HepG2 (cell line): ENCODE data around the gene KIF22. TPM values are rescaled to one million over a fixed set of nuclear protein-coding genes. Genes with fewer than 3 reads are reported as not detected.

Source experiments
- ARID2 ChIP-seq: sonication (generic); formaldehyde crosslinking; IDR thresholded peaks from 2 replicates; pipeline ENCODE4 v1.8.1; 2022; ENCODE audit warnings: mild to moderate bottlenecking, missing genetic modification reagents, borderline replicate concordance
- HNRNPL ChIP-seq: fragments of 200-400 bp; formaldehyde crosslinking; IDR thresholded peaks from 2 replicates; pipeline ENCODE4 v1.6.1; 2017; ENCODE audit warnings: mild to moderate bottlenecking, low read depth, low read length
- HOXA9 ChIP-seq: sonication (generic); formaldehyde crosslinking; IDR thresholded peaks from 2 replicates; pipeline ENCODE4 v1.8.1; 2022; ENCODE audit warnings: missing genetic modification reagents, mild to moderate bottlenecking, moderate library complexity, borderline replicate concordance
- JUNB ChIP-seq: sonication (generic); formaldehyde crosslinking; IDR thresholded peaks from 2 replicates; pipeline ENCODE4 v1.8.0; 2022; ENCODE audit warnings: missing genetic modification reagents, mild to moderate bottlenecking, borderline replicate concordance
- PCBP2 ChIP-seq: fragments of 200-400 bp; formaldehyde crosslinking; optimal IDR thresholded peaks from 2 replicates; pipeline ENCODE3; 2018; ENCODE audit warnings: low read length, low read depth; ENCODE audit not compliant: poor library complexity, severe bottlenecking
- RFX5 ChIP-seq: IDR thresholded peaks from 2 replicates; pipeline ENCODE4 v1.6.1; 2011; ENCODE audit warnings: low read depth, low read length, improper control_type of control experiment
- ZBTB20 ChIP-seq: sonication (generic); formaldehyde crosslinking; IDR thresholded peaks from 2 replicates; pipeline ENCODE4 v1.8.1; 2023; ENCODE audit warnings: missing genetic modification reagents, low read depth, mild to moderate bottlenecking, borderline replicate concordance
- ZNF3 ChIP-seq: IDR thresholded peaks from 2 replicates; pipeline ENCODE4 v1.7.0; 2017; ENCODE audit warnings: inconsistent platforms
- ZNF317 ChIP-seq: sonication (generic); formaldehyde crosslinking; IDR thresholded peaks from 2 replicates; pipeline ENCODE4 v1.5.0; 2020; ENCODE audit warnings: mild to moderate bottlenecking, missing genetic modification reagents
- ZNF383 ChIP-seq: sonication (generic); formaldehyde crosslinking; IDR thresholded peaks from 2 replicates; pipeline ENCODE4 v1.4.0; 2020; ENCODE audit warnings: missing genetic modification reagents, mild to moderate bottlenecking, borderline replicate concordance
- ZNF557 ChIP-seq: sonication (generic); formaldehyde crosslinking; IDR thresholded peaks from 2 replicates; pipeline ENCODE4 v1.4.0; 2020; ENCODE audit warnings: missing genetic modification reagents
- polyA plus RNA-seq, 8 experiments: library from polyadenylated mRNA; depleted of rRNA in 3 of 8; stranded (reverse) in 7 of 8; unstranded in 1 of 8; fragments of >200 nt; fragmentation: Illumina TruSeq in 4 of 8; extraction: Trizol in 4 of 8; gene quantifications; 2 replicates each; pipeline versions ENCODE4 v1.2.1 to v1.2.3, GENCODE V29; 2011 to 2016; ENCODE audit warnings: low read depth in 4 of 8, missing spikeins in 1 of 8, mixed read lengths in 1 of 8; ENCODE audit not compliant: insufficient read depth in 1 of 8
- total RNA-seq, 5 experiments: library from RNA; depleted of rRNA; stranded (reverse); fragments of >200 nt; fragmentation: Illumina TruSeq; extraction: Trizol; gene quantifications; 2 replicates each; pipeline ENCODE4 v1.2.3, GENCODE V29; 2016; ENCODE audit warnings: low read depth in 1 of 5
- TF ChIP-seq, protein P1 (sequence below): sonication (generic); formaldehyde crosslinking; conservative IDR thresholded peaks from 2 replicates; pipeline ENCODE4 v1.8.1; 2023; ENCODE audit warnings: missing genetic modification reagents
- TF ChIP-seq, protein P2 (sequence below): sonication (generic); formaldehyde crosslinking; IDR thresholded peaks from 2 replicates; pipeline ENCODE4 v1.4.0; 2020; ENCODE audit warnings: missing genetic modification reagents, low read depth, mild to moderate bottlenecking, borderline replicate concordance
- TF ChIP-seq, protein P3 (sequence below): sonication (generic); formaldehyde crosslinking; IDR thresholded peaks from 2 replicates; pipeline ENCODE4 v1.8.0; 2022; ENCODE audit warnings: missing genetic modification reagents, mild to moderate bottlenecking, borderline replicate concordance
- TF ChIP-seq, protein P4 (sequence below): sonication (generic); formaldehyde crosslinking; IDR thresholded peaks from 2 replicates; pipeline ENCODE4 v1.5.1; 2020; ENCODE audit warnings: mild to moderate bottlenecking, missing genetic modification reagents, moderate library complexity
- TF ChIP-seq, protein P5 (sequence below): sonication (generic); formaldehyde crosslinking; IDR thresholded peaks from 2 replicates; pipeline ENCODE4 v1.4.0; 2020; ENCODE audit warnings: low read depth, mild to moderate bottlenecking, missing genetic modification reagents
- TF ChIP-seq, protein P6 (sequence below): sonication (generic); formaldehyde crosslinking; IDR thresholded peaks from 2 replicates; pipeline ENCODE4 v1.4.0; 2020; ENCODE audit warnings: mild to moderate bottlenecking, low read depth, missing genetic modification reagents

KIF22 gene
- total and polyA plus RNA-seq, 2 of the 13 experiments (the other 11 are each of a cell fraction or from before 2014, with no cell fraction given) = 95.8 to 118 TPM

DNA sequence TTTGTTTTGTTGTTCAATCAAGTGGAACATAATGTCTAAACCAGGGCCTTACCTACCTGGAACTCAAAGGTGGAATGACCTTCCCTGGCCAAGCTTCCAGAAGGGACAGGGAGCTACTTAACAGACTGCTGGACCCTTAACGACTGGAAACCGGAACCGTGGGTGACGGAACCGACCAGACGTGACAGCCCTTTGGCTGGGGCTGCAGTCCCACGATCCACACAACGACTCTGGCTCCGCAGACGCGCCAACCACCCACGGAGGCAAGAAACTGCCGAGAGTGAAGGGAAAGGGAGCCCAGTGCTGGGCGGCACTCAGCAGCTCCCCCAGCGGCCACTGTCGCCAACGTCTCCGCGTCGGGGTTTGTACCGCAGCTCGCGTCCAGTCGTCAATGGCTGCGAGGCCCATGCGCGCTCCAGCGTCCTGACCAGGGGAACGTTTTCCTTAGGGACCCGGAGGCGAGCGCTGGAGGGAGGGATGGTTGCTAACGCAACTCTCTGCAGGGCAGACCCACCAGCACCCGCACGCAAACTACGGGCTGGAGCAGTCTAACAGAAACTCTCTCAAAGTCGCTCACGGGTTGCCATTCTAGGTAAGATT, 5.5 kb upstream of the KIF22 start (continued):
- TF ChIP-seq, protein P1, sequence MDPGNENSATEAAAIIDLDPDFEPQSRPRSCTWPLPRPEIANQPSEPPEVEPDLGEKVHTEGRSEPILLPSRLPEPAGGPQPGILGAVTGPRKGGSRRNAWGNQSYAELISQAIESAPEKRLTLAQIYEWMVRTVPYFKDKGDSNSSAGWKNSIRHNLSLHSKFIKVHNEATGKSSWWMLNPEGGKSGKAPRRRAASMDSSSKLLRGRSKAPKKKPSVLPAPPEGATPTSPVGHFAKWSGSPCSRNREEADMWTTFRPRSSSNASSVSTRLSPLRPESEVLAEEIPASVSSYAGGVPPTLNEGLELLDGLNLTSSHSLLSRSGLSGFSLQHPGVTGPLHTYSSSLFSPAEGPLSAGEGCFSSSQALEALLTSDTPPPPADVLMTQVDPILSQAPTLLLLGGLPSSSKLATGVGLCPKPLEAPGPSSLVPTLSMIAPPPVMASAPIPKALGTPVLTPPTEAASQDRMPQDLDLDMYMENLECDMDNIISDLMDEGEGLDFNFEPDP = no peak
- TF ChIP-seq ZNF317 (CRISPR knock-in tag) (no peak), HOXA9 (CRISPR knock-in tag) (no peak), ARID2 (CRISPR knock-in tag) (no peak), ZNF557 (CRISPR knock-in tag) (no peak), JUNB (CRISPR knock-in tag) (no peak), ZNF3 (CRISPR knock-in tag) (no peak), PCBP2 (no peak), ZNF383 (CRISPR knock-in tag) (no peak), HNRNPL (0 out of 2 replicates have a peak, but pooled peaks have one; percentile 41), RFX5 (no peak), ZBTB20 (CRISPR knock-in tag) (peak; percentile 42; the same call in 1 of the 2 replicates)
- TF ChIP-seq, protein P2, sequence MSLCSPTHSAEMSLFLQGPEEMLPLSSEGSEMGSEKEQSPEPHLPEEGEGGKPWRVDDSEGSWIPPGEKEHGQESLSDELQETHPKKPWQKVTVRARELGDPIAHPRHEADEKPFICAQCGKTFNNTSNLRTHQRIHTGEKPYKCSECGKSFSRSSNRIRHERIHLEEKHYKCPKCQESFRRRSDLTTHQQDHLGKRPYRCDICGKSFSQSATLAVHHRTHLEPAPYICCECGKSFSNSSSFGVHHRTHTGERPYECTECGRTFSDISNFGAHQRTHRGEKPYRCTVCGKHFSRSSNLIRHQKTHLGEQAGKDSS (CRISPR knock-in tag) = no peak; the same call in 1 of the 2 replicates
- TF ChIP-seq, protein P3, sequence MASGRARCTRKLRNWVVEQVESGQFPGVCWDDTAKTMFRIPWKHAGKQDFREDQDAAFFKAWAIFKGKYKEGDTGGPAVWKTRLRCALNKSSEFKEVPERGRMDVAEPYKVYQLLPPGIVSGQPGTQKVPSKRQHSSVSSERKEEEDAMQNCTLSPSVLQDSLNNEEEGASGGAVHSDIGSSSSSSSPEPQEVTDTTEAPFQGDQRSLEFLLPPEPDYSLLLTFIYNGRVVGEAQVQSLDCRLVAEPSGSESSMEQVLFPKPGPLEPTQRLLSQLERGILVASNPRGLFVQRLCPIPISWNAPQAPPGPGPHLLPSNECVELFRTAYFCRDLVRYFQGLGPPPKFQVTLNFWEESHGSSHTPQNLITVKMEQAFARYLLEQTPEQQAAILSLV = peak; percentile 56; the same call in 1 of the 2 replicates
- TF ChIP-seq, protein P4, sequence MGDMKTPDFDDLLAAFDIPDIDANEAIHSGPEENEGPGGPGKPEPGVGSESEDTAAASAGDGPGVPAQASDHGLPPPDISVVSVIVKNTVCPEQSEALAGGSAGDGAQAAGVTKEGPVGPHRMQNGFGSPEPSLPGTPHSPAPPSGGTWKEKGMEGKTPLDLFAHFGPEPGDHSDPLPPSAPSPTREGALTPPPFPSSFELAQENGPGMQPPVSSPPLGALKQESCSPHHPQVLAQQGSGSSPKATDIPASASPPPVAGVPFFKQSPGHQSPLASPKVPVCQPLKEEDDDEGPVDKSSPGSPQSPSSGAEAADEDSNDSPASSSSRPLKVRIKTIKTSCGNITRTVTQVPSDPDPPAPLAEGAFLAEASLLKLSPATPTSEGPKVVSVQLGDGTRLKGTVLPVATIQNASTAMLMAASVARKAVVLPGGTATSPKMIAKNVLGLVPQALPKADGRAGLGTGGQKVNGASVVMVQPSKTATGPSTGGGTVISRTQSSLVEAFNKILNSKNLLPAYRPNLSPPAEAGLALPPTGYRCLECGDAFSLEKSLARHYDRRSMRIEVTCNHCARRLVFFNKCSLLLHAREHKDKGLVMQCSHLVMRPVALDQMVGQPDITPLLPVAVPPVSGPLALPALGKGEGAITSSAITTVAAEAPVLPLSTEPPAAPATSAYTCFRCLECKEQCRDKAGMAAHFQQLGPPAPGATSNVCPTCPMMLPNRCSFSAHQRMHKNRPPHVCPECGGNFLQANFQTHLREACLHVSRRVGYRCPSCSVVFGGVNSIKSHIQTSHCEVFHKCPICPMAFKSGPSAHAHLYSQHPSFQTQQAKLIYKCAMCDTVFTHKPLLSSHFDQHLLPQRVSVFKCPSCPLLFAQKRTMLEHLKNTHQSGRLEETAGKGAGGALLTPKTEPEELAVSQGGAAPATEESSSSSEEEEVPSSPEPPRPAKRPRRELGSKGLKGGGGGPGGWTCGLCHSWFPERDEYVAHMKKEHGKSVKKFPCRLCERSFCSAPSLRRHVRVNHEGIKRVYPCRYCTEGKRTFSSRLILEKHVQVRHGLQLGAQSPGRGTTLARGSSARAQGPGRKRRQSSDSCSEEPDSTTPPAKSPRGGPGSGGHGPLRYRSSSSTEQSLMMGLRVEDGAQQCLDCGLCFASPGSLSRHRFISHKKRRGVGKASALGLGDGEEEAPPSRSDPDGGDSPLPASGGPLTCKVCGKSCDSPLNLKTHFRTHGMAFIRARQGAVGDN = peak; percentile 89
- TF ChIP-seq, protein P5, sequence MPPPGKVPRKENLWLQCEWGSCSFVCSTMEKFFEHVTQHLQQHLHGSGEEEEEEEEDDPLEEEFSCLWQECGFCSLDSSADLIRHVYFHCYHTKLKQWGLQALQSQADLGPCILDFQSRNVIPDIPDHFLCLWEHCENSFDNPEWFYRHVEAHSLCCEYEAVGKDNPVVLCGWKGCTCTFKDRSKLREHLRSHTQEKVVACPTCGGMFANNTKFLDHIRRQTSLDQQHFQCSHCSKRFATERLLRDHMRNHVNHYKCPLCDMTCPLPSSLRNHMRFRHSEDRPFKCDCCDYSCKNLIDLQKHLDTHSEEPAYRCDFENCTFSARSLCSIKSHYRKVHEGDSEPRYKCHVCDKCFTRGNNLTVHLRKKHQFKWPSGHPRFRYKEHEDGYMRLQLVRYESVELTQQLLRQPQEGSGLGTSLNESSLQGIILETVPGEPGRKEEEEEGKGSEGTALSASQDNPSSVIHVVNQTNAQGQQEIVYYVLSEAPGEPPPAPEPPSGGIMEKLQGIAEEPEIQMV (CRISPR knock-in tag) = peak; percentile 34; the same call in 1 of the 2 replicates
- TF ChIP-seq, protein P6, sequence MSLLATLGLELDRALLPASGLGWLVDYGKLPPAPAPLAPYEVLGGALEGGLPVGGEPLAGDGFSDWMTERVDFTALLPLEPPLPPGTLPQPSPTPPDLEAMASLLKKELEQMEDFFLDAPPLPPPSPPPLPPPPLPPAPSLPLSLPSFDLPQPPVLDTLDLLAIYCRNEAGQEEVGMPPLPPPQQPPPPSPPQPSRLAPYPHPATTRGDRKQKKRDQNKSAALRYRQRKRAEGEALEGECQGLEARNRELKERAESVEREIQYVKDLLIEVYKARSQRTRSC (CRISPR knock-in tag) = no peak
